ENCODE measurements around the gene SYT9.

SYT9 gene

DNA sequence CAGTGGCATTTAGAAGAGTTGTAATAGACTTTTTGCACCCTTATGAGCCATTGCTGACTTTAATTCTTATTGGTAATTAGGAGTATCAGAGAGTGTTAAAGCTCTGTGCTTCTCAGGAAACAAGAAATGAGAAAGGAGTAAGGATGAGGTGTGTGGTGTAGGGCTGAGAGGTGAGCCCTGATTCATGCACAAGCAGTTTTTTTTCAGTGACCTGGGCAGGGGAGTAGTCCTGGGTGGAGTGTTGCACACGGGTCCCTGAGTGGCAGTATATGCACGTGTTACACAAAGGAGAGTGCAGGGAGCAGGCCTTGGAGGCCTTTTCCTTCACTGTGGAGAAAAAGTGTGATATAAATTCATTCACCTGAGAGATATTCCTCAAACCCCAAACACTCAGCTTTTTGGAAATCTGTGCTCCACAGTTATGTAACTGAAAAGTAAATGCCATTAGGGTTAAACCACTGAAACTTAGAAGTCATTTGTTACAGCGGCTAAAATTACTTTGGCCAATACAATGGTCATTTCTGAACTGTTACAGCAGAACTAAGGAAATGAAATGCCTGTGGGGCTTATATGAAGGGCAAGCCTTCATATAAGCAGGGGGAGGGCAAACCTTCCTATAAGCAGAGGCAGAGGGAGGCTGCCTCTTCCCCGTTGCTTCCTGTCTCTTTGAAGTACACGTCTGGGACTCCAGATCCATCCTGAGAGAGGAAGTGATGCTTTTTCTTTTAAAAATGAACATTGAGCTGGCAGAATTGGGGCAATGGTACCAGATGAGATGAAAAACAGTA lies 171.0 kb downstream of the SYT9 start:
- TF ChIP-seq, protein P1, sequence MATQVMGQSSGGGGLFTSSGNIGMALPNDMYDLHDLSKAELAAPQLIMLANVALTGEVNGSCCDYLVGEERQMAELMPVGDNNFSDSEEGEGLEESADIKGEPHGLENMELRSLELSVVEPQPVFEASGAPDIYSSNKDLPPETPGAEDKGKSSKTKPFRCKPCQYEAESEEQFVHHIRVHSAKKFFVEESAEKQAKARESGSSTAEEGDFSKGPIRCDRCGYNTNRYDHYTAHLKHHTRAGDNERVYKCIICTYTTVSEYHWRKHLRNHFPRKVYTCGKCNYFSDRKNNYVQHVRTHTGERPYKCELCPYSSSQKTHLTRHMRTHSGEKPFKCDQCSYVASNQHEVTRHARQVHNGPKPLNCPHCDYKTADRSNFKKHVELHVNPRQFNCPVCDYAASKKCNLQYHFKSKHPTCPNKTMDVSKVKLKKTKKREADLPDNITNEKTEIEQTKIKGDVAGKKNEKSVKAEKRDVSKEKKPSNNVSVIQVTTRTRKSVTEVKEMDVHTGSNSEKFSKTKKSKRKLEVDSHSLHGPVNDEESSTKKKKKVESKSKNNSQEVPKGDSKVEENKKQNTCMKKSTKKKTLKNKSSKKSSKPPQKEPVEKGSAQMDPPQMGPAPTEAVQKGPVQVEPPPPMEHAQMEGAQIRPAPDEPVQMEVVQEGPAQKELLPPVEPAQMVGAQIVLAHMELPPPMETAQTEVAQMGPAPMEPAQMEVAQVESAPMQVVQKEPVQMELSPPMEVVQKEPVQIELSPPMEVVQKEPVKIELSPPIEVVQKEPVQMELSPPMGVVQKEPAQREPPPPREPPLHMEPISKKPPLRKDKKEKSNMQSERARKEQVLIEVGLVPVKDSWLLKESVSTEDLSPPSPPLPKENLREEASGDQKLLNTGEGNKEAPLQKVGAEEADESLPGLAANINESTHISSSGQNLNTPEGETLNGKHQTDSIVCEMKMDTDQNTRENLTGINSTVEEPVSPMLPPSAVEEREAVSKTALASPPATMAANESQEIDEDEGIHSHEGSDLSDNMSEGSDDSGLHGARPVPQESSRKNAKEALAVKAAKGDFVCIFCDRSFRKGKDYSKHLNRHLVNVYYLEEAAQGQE (IDR thresholded peaks at IDR 0.05; ENCODE audit: insufficient read depth in 1 of 2, low read depth in 2 of 2, low read length in 2 of 2) = no peak
- TF ChIP-seq SIN3A (IDR thresholded peaks at IDR 0.05; ENCODE audit: borderline replicate concordance, insufficient read depth, low read length) (no peak), FOXP2 (optimal IDR thresholded peaks at IDR 0.05; ENCODE audit: borderline replicate concordance, extremely low read depth, extremely low read length, insufficient read depth) (no peak), TAF1 (IDR thresholded peaks at IDR 0.05; ENCODE audit: borderline replicate concordance, insufficient read depth, low read length) (no peak), POLR2AphosphoS5 (IDR thresholded peaks at IDR 0.05; ENCODE audit: low read depth, low read length) (no peak)

DNA sequence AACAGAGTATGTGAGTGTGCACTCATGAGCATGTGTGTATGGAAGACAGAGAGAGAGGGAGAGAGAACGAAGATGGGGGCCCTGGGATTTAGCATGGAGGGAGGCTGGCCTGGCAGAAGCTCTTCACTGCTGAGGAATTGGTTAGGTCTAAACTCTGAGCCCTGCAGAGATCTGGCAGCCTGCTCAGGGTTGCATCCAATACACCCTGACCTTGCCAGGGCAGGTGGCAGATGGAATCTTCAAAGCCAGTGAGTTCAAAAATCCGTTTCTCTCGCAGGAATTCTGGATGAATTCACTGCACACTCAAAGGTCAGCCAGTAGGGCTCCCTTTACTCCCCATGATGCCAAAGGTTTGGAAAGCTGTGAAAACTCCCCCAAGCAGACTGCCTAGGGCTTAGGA lies 172.2 kb downstream of the SYT9 start:
- TF ChIP-seq, protein P1 (IDR thresholded peaks at IDR 0.05; ENCODE audit: insufficient read depth in 1 of 2, low read depth in 2 of 2, low read length in 2 of 2) = no peak
- TF ChIP-seq TAF1 (IDR thresholded peaks at IDR 0.05; ENCODE audit: borderline replicate concordance, insufficient read depth, low read length) (no peak), POLR2AphosphoS5 (IDR thresholded peaks at IDR 0.05; ENCODE audit: low read depth, low read length) (no peak), SIN3A (IDR thresholded peaks at IDR 0.05; ENCODE audit: borderline replicate concordance, insufficient read depth, low read length) (no peak), FOXP2 (optimal IDR thresholded peaks at IDR 0.05; ENCODE audit: borderline replicate concordance, extremely low read depth, extremely low read length, insufficient read depth) (no peak)

DNA sequence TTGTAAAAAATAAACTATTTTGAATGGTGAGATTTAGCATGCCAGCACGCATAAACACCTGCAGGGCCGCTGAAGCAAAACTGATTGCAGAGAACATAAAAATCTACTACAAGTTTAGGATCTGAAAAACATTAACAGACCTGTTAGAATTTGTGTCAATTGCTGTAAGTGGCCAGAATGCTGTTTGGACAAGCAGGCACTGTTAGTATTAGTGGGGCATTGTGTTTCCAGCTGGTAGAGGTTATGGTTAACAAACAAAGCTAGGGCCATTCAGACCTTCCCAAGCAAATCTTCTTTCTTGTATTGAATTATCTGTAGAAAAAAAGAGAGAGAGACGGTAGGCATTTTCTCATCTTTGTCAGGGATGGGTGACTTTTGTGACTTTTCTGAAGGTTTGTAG lies 176.0 kb downstream of the SYT9 start:
- TF ChIP-seq FOXP2 (optimal IDR thresholded peaks at IDR 0.05; ENCODE audit: borderline replicate concordance, extremely low read depth, extremely low read length, insufficient read depth) (no peak), POLR2AphosphoS5 (IDR thresholded peaks at IDR 0.05; ENCODE audit: low read depth, low read length) (no peak), TAF1 (IDR thresholded peaks at IDR 0.05; ENCODE audit: borderline replicate concordance, insufficient read depth, low read length) (no peak), SIN3A (IDR thresholded peaks at IDR 0.05; ENCODE audit: borderline replicate concordance, insufficient read depth, low read length) (no peak)
- TF ChIP-seq, protein P1 (IDR thresholded peaks at IDR 0.05; ENCODE audit: insufficient read depth in 1 of 2, low read depth in 2 of 2, low read length in 2 of 2) = no peak

DNA sequence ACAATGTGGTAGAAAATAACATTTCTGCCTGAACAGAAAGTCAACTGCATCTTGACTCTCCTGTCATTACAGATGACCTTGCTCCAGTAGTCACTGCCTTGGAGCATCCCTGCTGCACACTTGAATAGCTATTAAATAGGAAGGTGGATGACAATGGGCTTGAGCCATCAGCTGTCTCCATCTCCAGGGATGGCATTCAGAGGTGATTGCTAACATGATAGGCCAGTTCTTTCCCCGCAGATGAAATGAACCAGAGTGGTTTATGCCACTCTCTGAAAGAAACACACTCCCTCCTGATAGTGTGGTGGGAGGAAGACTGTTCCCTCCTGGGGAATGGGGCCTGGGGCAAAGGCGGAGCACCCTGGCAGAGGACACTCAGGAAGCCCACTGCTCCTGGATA lies 176.5 kb downstream of the SYT9 start:
- no peak for TF ChIP-seq SIN3A (IDR thresholded peaks at IDR 0.05; ENCODE audit: borderline replicate concordance, insufficient read depth, low read length)
- TF ChIP-seq, protein P1 (IDR thresholded peaks at IDR 0.05; ENCODE audit: insufficient read depth in 1 of 2, low read depth in 2 of 2, low read length in 2 of 2) = no peak
- no peak for TF ChIP-seq FOXP2 (optimal IDR thresholded peaks at IDR 0.05; ENCODE audit: borderline replicate concordance, extremely low read depth, extremely low read length, insufficient read depth)
- no peak for TF ChIP-seq TAF1 (IDR thresholded peaks at IDR 0.05; ENCODE audit: borderline replicate concordance, insufficient read depth, low read length)
- no peak for TF ChIP-seq POLR2AphosphoS5 (IDR thresholded peaks at IDR 0.05; ENCODE audit: low read depth, low read length)

Measured in PFSK-1 (cell line).